Prostate gland (tissue), 2 donors: ENCODE measurements around the gene CDHR2. TPM values are rescaled to one million over a fixed set of nuclear protein-coding genes. Genes with fewer than 3 reads are reported as not detected.

Experiments used
- DNase-seq: peaks from one replicate; pipeline ENCODE4 v3.0.0-alpha.2; 2019; ENCODE audit warnings: low spot score
- H3K27ac ChIP-seq, 2 donors: fragments of 200-600 bp; sonication (generic); 2 replicates each; pipeline ENCODE4 v1.5.1; 2017 to 2019
- H3K27me3 ChIP-seq: fragments of 200-600 bp; sonication (generic); replicated peaks from 2 replicates; pipeline ENCODE4 v1.5.1; 2019; ENCODE audit not compliant: insufficient read depth
- H3K36me3 ChIP-seq, 2 donors: fragments of 200-600 bp; sonication (generic); 1 replicate in 1 of 2; 2 replicates in 1 of 2; pipeline versions ENCODE4 v1.5.1 to v1.8.1; 2017 to 2019
- H3K4me1 ChIP-seq: fragments of 200-600 bp; sonication (generic); replicated peaks from 2 replicates; pipeline ENCODE4 v1.5.1; 2019
- H3K4me3 ChIP-seq, 2 donors: fragments of 200-600 bp; sonication (generic); 2 replicates each; pipeline ENCODE4 v1.5.1; 2017 to 2019
- H3K9me3 ChIP-seq: fragments of 200-600 bp; sonication (generic); 2 replicates; pipeline ENCODE4 v1.5.1; 2017
- CTCF ChIP-seq, 4 experiments: fragments of 200-600 bp in 2 of 4; fragments of 450-650 bp in 2 of 4; sonication (generic) in 2 of 4; IDR thresholded peaks; 1 replicate in 3 of 4; 2 replicates in 1 of 4; pipeline ENCODE4 v1.5.1; 2016 to 2019; ENCODE audit warnings: antibody characterized with exemption in 4 of 4, mild to moderate bottlenecking in 2 of 4, moderate library complexity in 2 of 4
- POLR2A ChIP-seq: fragments of 450-650 bp; IDR thresholded peaks from one replicate; pipeline ENCODE4 v1.6.1; 2016; ENCODE audit warnings: antibody characterized with exemption, mild to moderate bottlenecking
- POLR2AphosphoS5 ChIP-seq: sonication (generic); formaldehyde crosslinking; IDR thresholded peaks from one replicate; pipeline ENCODE4 v1.6.1; 2017; ENCODE audit warnings: antibody characterized with exemption
- WGBS: methylation state at CpG from one replicate; pipeline ENCODE4 v1.1.5; 2018; 5-methylcytosine and 5-hydroxymethylcytosine counted together
- intact Hi-C: fragments of 100-400 bp; cut with DNase I; formaldehyde crosslinking; loops from one replicate; pipeline ENCODE4 v1.14.2; 2022
- total RNA-seq, 2 donors: library from RNA; depleted of rRNA; stranded (reverse); fragments of >200 nt; gene quantifications; one replicate each; pipeline ENCODE4 v1.1.0, GENCODE V29; 2016

The CDHR2 gene
- total RNA-seq, 2 donors from 2014 or later, result 1.1 TPM; not detected in 1

DNA sequence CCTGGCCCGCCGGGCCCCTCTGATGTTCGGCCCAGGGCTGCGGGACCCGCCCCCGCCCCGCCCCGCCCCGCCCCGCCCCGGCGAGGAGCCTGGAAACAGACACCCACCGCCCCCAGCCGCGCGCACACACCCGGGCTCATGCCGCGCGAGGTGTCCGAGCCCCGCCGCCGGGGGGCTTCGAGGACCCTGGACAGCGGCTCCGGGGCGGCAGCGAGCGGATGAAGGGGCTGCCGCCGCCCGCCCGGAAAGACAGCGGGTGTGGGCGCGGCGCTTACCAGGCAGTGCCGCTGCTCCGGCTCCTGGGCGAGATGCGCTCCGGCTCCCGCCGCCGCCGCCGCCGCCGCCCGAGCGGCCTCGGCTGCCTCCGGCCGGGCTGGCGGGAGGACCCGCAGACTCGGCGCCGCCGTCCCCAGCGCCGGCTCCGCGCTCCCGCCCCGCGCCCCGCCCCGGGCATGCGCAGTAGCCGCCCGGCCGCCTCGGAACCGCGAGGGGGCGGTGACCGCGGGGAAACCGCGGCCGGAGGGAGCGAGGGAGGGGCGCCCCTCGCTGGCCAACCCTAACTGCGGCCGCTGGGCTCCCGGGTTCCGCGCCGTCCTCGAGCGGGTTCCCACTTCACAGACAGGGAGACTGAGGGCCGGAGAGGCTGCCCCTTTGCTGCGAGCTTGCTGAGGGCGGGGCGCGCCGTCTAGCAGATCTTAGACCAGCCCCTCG, 60.7 kb downstream of the CDHR2 start, which contains the start of gene GPRIN1:
Gene GPRIN1, minus strand, starts transcription at position 433 of the 711 bp plus-strand sequence. CDS start 10,322 bp downstream, outside the sequence.
- Histone ChIP-seq H3K27me3 (no peaks in the 10 kb centered on the region), H3K27ac (no peak within 1 kb of the TSS), H3K4me3 (peak within 1 kb of the TSS; percentile 37 to 55), H3K36me3 (no peaks in the 10 kb centered on the region), H3K4me1 (no peaks in the 10 kb centered on the region), H3K9me3 (no peaks in the 10 kb centered on the region)
- intact Hi-C loops, result no loop called here
- TF ChIP-seq POLR2AphosphoS5 (no peak), CTCF (IDR thresholded peaks at IDR 0.05) (peak in 2 of 4 experiments; percentile 16 to 30)
- DNase-seq, result no peak
- WGBS, result 1% methylated on average over 74 of the region's 101 CpGs

- TF ChIP-seq POLR2A (no peak), CTCF (IDR thresholded peaks at IDR 0.05) (no peak), POLR2AphosphoS5 (no peak)
- no peak for DNase-seq
- no peak overlapping the region for H3K27ac ChIP-seq
- no peaks in the 10 kb centered on the region for H3K4me1 ChIP-seq
- 4% methylated on average over 23 of the region's 31 CpGs for WGBS
- H3K36me3 ChIP-seq, result no peaks in the 10 kb centered on the region
- no peaks in the 10 kb centered on the region for H3K9me3 ChIP-seq
- intact Hi-C loops, result no loop called here
- peak overlapping the region; percentile 37 to 55 for H3K4me3 ChIP-seq
- no peaks in the 10 kb centered on the region for H3K27me3 ChIP-seq
These were observed 61.3 kb downstream of the CDHR2 start for GRCh38 chr5:176610435-176610773.

- no peaks in the 10 kb centered on the region for H3K9me3 ChIP-seq
- H3K4me1 ChIP-seq, result no peaks in the 10 kb centered on the region
- TF ChIP-seq POLR2A, result no peak
- TF ChIP-seq POLR2AphosphoS5, result peak; percentile 40
- intact Hi-C loops, result no loop called here
- no peaks in the 10 kb centered on the region for H3K27me3 ChIP-seq
- H3K36me3 ChIP-seq, result no peaks in the 10 kb centered on the region
- 9% methylated on average over 10 of the region's 10 CpGs for WGBS
- H3K4me3 ChIP-seq, result no peak overlapping the region
- peak; percentile 54 for DNase-seq
- no peak overlapping the region for H3K27ac ChIP-seq
These were observed 62.3 kb downstream of the CDHR2 start for GRCh38 chr5:176611435-176611834.

DNA sequence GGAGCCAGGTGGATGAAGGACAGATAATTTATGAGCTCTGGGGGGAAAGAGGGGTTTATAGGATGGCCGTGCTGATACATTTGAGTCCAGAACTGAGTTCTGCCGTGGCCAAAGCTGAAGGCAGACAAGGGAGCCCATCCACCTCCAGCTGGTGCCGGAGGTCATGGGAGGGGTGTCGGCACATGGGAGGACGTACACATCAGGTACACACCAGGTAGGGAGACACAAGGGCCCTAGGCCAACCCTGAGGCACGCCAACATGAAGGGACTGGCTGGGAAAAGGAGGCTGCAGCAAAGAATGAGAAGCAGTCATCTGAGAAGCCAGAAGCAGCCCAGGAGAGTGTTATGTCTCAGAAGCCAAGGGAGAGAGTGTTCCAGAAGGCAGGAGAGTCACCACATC, 62.9 kb downstream of the CDHR2 start:
- H3K27me3 ChIP-seq, result no peaks in the 10 kb centered on the region

DNA sequence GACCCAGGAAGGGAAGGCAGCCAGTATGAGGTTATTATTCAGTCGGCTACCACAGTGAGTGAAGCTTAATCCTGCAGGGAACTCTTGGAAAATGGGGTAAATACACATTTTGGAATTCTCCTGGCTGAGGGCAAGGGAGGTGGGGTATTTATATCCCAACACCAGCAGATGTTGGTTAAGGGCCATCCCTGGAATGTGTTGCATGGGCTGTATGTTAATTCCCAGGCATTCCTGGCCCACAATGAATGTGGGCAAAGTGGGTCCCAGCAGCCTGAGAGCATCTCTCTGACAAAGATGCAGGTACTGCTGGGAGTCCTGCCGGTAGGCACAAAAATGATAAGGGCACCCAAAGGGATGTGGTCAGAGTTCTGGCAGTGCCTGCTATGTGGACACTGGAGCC, 63.7 kb downstream of the CDHR2 start:
- 43% methylated on average over 2 of the region's 2 CpGs for WGBS
- intact Hi-C loops, result no loop called here
- no peak for DNase-seq
- Histone ChIP-seq H3K27ac (no peak overlapping the region), H3K4me3 (no peak overlapping the region), H3K9me3 (no peaks in the 10 kb centered on the region), H3K36me3 (no peaks in the 10 kb centered on the region), H3K4me1 (no peaks in the 10 kb centered on the region), H3K27me3 (no peaks in the 10 kb centered on the region)
- TF ChIP-seq POLR2AphosphoS5, result no peak
- no peak for TF ChIP-seq POLR2A
- TF ChIP-seq CTCF (IDR thresholded peaks at IDR 0.05), result no peak

More for the DNA sequence above, 62.9 kb downstream of the CDHR2 start:
- TF ChIP-seq POLR2A, result no peak
- TF ChIP-seq CTCF (IDR thresholded peaks at IDR 0.05), result no peak
- no peak for TF ChIP-seq POLR2AphosphoS5
- no peak overlapping the region for H3K4me3 ChIP-seq
- WGBS, result 86% methylated on average over 6 of the region's 6 CpGs
- no peaks in the 10 kb centered on the region for H3K9me3 ChIP-seq
- H3K4me1 ChIP-seq, result no peaks in the 10 kb centered on the region
- H3K36me3 ChIP-seq, result no peaks in the 10 kb centered on the region
- intact Hi-C loops, result no loop called here
- no peak for DNase-seq
- no peak overlapping the region for H3K27ac ChIP-seq
